ENCODE data around the gene ARMC12. TPM values are rescaled to one million over a fixed set of nuclear protein-coding genes. Genes with fewer than 3 reads are reported as not detected.
"Not testable (repeated sequence)": the region's sequence is repeated elsewhere in the genome, so short reads cannot be mapped to it uniquely, and the experiment has no call there.

Gene ARMC12
- total RNA-seq, 1 donor from 2014 or later: 2.9 TPM

- peaks cover 40% of the 10 kb centered on the region for H3K4me1 Mint-ChIP-seq
- no peak for DNase-seq (ENCODE audit: low read depth, low spot score)
- TF ChIP-seq CTCF (conservative IDR thresholded peaks at IDR 0.05): no peak
- H3K4me3 Mint-ChIP-seq: peak overlapping the region; percentile 64
- no peaks in the 10 kb centered on the region for H3K9me3 Mint-ChIP-seq
- no peaks in the 10 kb centered on the region for H3K27me3 Mint-ChIP-seq (ENCODE audit: low read depth)
- no peaks in the 10 kb centered on the region for H3K36me3 Mint-ChIP-seq (ENCODE audit: low read depth)
- no peak overlapping the region for H3K27ac Mint-ChIP-seq (ENCODE audit: unreplicated experiment)
Observed at GRCh38 chr6:35733633-35734032, 3.2 kb upstream of the ARMC12 start.

GRCh38 chr6:35734319-35734718, 2.5 kb upstream of the ARMC12 start:
- H3K27ac Mint-ChIP-seq (ENCODE audit: unreplicated experiment); H3K36me3 Mint-ChIP-seq (ENCODE audit: low read depth); H3K4me3 Mint-ChIP-seq; DNase-seq (ENCODE audit: low read depth, low spot score); H3K27me3 Mint-ChIP-seq (ENCODE audit: low read depth); H3K9me3 Mint-ChIP-seq: not testable (repeated sequence)
- peaks cover 41% of the 10 kb centered on the region for H3K4me1 Mint-ChIP-seq

- H3K4me3 Mint-ChIP-seq: no peak overlapping the region
- peaks cover 46% of the 10 kb centered on the region for H3K4me1 Mint-ChIP-seq
- H3K9me3 Mint-ChIP-seq: no peaks in the 10 kb centered on the region
- H3K36me3 Mint-ChIP-seq (ENCODE audit: low read depth): no peaks in the 10 kb centered on the region
- no peak overlapping the region for H3K27ac Mint-ChIP-seq (ENCODE audit: unreplicated experiment)
- DNase-seq (ENCODE audit: low read depth, low spot score): no peak
- H3K27me3 Mint-ChIP-seq (ENCODE audit: low read depth): no peaks in the 10 kb centered on the region
- no peak for TF ChIP-seq CTCF (conservative IDR thresholded peaks at IDR 0.05)
Observed at GRCh38 chr6:35735452-35735851, 1.4 kb upstream of the ARMC12 start.

GRCh38 chr6:35736253-35736894, 458 bp upstream of the ARMC12 start:
- Mint-ChIP-seq H3K36me3 (ENCODE audit: low read depth) (no peaks in the 10 kb centered on the region), H3K4me3 (peak overlapping the region; percentile 72), H3K27me3 (ENCODE audit: low read depth) (no peaks in the 10 kb centered on the region), H3K4me1 (peaks cover 48% of the 10 kb centered on the region), H3K27ac (ENCODE audit: unreplicated experiment) (no peak overlapping the region), H3K9me3 (no peaks in the 10 kb centered on the region)
- peak; percentile 91 for TF ChIP-seq CTCF (conservative IDR thresholded peaks at IDR 0.05)
- DNase-seq (ENCODE audit: low read depth, low spot score): peak; percentile 79

- Mint-ChIP-seq H3K27ac (ENCODE audit: unreplicated experiment) (no peak overlapping the region), H3K4me3 (peak overlapping the region; percentile 64), H3K27me3 (ENCODE audit: low read depth) (no peaks in the 10 kb centered on the region), H3K9me3 (no peaks in the 10 kb centered on the region), H3K4me1 (peaks cover 44% of the 10 kb centered on the region), H3K36me3 (ENCODE audit: low read depth) (no peaks in the 10 kb centered on the region)
- TF ChIP-seq CTCF (conservative IDR thresholded peaks at IDR 0.05): peak; percentile 85
- DNase-seq (ENCODE audit: low read depth, low spot score): no peak
Observed at GRCh38 chr6:35737413-35738211, 780 bp downstream of the ARMC12 start.
